HEK293 (cell line): ENCODE measurements around the gene FAM210B.

Experiments used
- CTCF ChIP-seq: fragments of 450-650 bp; formaldehyde crosslinking; IDR thresholded peaks from 2 replicates; pipeline ENCODE4 v1.5.1; 2016; ENCODE audit warnings: missing biosample characterization, missing genetic modification characterization
- TCF7L2 ChIP-seq: IDR thresholded peaks from 2 replicates; pipeline ENCODE4 v1.6.1; 2011; ENCODE audit warnings: low read depth, mild to moderate bottlenecking, inconsistent platforms, low read length, moderate library complexity, borderline replicate concordance
- ZNF157 ChIP-seq: fragments of 450-650 bp; formaldehyde crosslinking; IDR thresholded peaks from 2 replicates; pipeline ENCODE4 v1.5.1; 2016; ENCODE audit warnings: missing biosample characterization, missing genetic modification characterization
- ZNF174 ChIP-seq: fragments of 450-650 bp; formaldehyde crosslinking; IDR thresholded peaks from 2 replicates; pipeline ENCODE4 v1.5.0; 2017; ENCODE audit warnings: missing biosample characterization, mild to moderate bottlenecking, missing genetic modification characterization
- ZNF362 ChIP-seq: fragments of 450-650 bp; formaldehyde crosslinking; IDR thresholded peaks from 2 replicates; pipeline ENCODE4 v1.5.1; 2016; ENCODE audit warnings: missing biosample characterization, missing genetic modification characterization
- ZNF629 ChIP-seq: fragments of 450-650 bp; formaldehyde crosslinking; IDR thresholded peaks from 2 replicates; pipeline ENCODE4 v1.5.1; 2017; ENCODE audit warnings: missing biosample characterization, missing genetic modification characterization

- TF ChIP-seq ZNF157 (tag by site-specific recombination) = no peak
- TF ChIP-seq CTCF (tag by site-specific recombination) = no peak
- no peak for TF ChIP-seq TCF7L2
- TF ChIP-seq ZNF629 = no peak
- TF ChIP-seq ZNF362 (tag by site-specific recombination) = no peak
- TF ChIP-seq ZNF174 = no peak
These were observed 6.3 kb upstream of the FAM210B start for GRCh38 chr20:56352345-56353055.
